Prostate gland (tissue), 2 donors: Measurements from ENCODE around the gene ZNF385A. TPM values are rescaled to one million over a fixed set of nuclear protein-coding genes. Genes with fewer than 3 reads are reported as not detected.

ENCODE experiments used
- DNase-seq: peaks from one replicate; pipeline ENCODE4 v3.0.0-alpha.2; 2019; ENCODE audit warnings: low spot score
- H3K27ac ChIP-seq, 2 donors: fragments of 200-600 bp; sonication (generic); 2 replicates each; pipeline ENCODE4 v1.5.1; 2017 to 2019
- H3K27me3 ChIP-seq: fragments of 200-600 bp; sonication (generic); replicated peaks from 2 replicates; pipeline ENCODE4 v1.5.1; 2019; ENCODE audit not compliant: insufficient read depth
- H3K36me3 ChIP-seq, 2 donors: fragments of 200-600 bp; sonication (generic); 1 replicate in 1 of 2; 2 replicates in 1 of 2; pipeline versions ENCODE4 v1.5.1 to v1.8.1; 2017 to 2019
- H3K4me1 ChIP-seq: fragments of 200-600 bp; sonication (generic); replicated peaks from 2 replicates; pipeline ENCODE4 v1.5.1; 2019
- H3K4me3 ChIP-seq, 2 donors: fragments of 200-600 bp; sonication (generic); 2 replicates each; pipeline ENCODE4 v1.5.1; 2017 to 2019
- H3K9me3 ChIP-seq: fragments of 200-600 bp; sonication (generic); 2 replicates; pipeline ENCODE4 v1.5.1; 2017
- CTCF ChIP-seq, 4 experiments: fragments of 200-600 bp in 2 of 4; fragments of 450-650 bp in 2 of 4; sonication (generic) in 2 of 4; IDR thresholded peaks; 1 replicate in 3 of 4; 2 replicates in 1 of 4; pipeline ENCODE4 v1.5.1; 2016 to 2019; ENCODE audit warnings: antibody characterized with exemption in 4 of 4, mild to moderate bottlenecking in 2 of 4, moderate library complexity in 2 of 4
- POLR2A ChIP-seq: fragments of 450-650 bp; IDR thresholded peaks from one replicate; pipeline ENCODE4 v1.6.1; 2016; ENCODE audit warnings: antibody characterized with exemption, mild to moderate bottlenecking
- POLR2AphosphoS5 ChIP-seq: sonication (generic); formaldehyde crosslinking; IDR thresholded peaks from one replicate; pipeline ENCODE4 v1.6.1; 2017; ENCODE audit warnings: antibody characterized with exemption
- WGBS: methylation state at CpG from one replicate; pipeline ENCODE4 v1.1.5; 2018; 5-methylcytosine and 5-hydroxymethylcytosine counted together
- intact Hi-C: fragments of 100-400 bp; cut with DNase I; formaldehyde crosslinking; loops from one replicate; pipeline ENCODE4 v1.14.2; 2022
- total RNA-seq, 2 donors: library from RNA; depleted of rRNA; stranded (reverse); fragments of >200 nt; gene quantifications; one replicate each; pipeline ENCODE4 v1.1.0, GENCODE V29; 2016

ZNF385A gene
- total RNA-seq = 10 to 100 TPM; 29.4 to 42.4 TPM

GRCh38 chr12:54384591-54385041 is at the start of gene ZNF385A:
ZNF385A (minus strand) TSS chr12:54384733; CDS start chr12:54384514, 219 bp downstream.
- Histone ChIP-seq H3K9me3 (no peaks in the 10 kb centered on the region), H3K36me3 (no peaks in the 10 kb centered on the region), H3K27me3 (no peaks in the 10 kb centered on the region), H3K4me1 (peaks cover 8% of the 10 kb centered on the region), H3K27ac (peak within 1 kb of the TSS; percentile 90 to 94), H3K4me3 (no peak within 1 kb of the TSS)
- 86% methylated on average over 1 of the region's 1 CpG for WGBS
- no peak for DNase-seq
- TF ChIP-seq CTCF (IDR thresholded peaks at IDR 0.05) (no peak), POLR2A (no peak), POLR2AphosphoS5 (no peak)
- intact Hi-C loops = no loop called here

GRCh38 chr12:54432815-54433164 is 48.3 kb upstream of the ZNF385A start:
- Histone ChIP-seq H3K4me3 (no peak overlapping the region), H3K9me3 (no peaks in the 10 kb centered on the region), H3K27ac (peak overlapping the region in 1 of 2 donors; percentile 30), H3K27me3 (no peaks in the 10 kb centered on the region), H3K36me3 (no peaks in the 10 kb centered on the region), H3K4me1 (no peaks in the 10 kb centered on the region)
- DNase-seq = no peak
- 80% methylated on average over 4 of the region's 4 CpGs for WGBS
- intact Hi-C loops = no loop called here
- TF ChIP-seq POLR2A = no peak
- TF ChIP-seq POLR2AphosphoS5 = no peak
- no peak for TF ChIP-seq CTCF (IDR thresholded peaks at IDR 0.05)

- Histone ChIP-seq H3K4me1 (no peaks in the 10 kb centered on the region), H3K27ac (peak overlapping the region in 1 of 2 donors; percentile 30), H3K4me3 (no peak overlapping the region), H3K27me3 (no peaks in the 10 kb centered on the region), H3K36me3 (no peaks in the 10 kb centered on the region), H3K9me3 (no peaks in the 10 kb centered on the region)
- TF ChIP-seq POLR2AphosphoS5 = peak; percentile 24
- no peak for TF ChIP-seq POLR2A
- intact Hi-C loops = no loop called here
- 24% methylated on average over 9 of the region's 9 CpGs for WGBS
- no peak for DNase-seq
Observed at GRCh38 chr12:54431911-54432814, 47.6 kb upstream of the ZNF385A start.

- Histone ChIP-seq H3K27ac (peak overlapping the region in 1 of 2 donors; percentile 62), H3K36me3 (no peaks in the 10 kb centered on the region), H3K9me3 (no peaks in the 10 kb centered on the region), H3K4me3 (no peak overlapping the region), H3K4me1 (no peaks in the 10 kb centered on the region), H3K27me3 (no peaks in the 10 kb centered on the region)
- TF ChIP-seq CTCF (IDR thresholded peaks at IDR 0.05) (no peak), POLR2A (no peak), POLR2AphosphoS5 (no peak)
- intact Hi-C loops = no loop called here
- no peak for DNase-seq
- WGBS = 92% methylated on average over 5 of the region's 5 CpGs
Observed at GRCh38 chr12:54430471-54431069, 46.0 kb upstream of the ZNF385A start.

- WGBS = 53% methylated on average over 3 of the region's 3 CpGs
- Histone ChIP-seq H3K4me3 (no peak overlapping the region), H3K4me1 (no peaks in the 10 kb centered on the region), H3K9me3 (no peaks in the 10 kb centered on the region), H3K27me3 (no peaks in the 10 kb centered on the region), H3K36me3 (no peaks in the 10 kb centered on the region), H3K27ac (peak overlapping the region; percentile 43 to 62)
- DNase-seq = no peak
- TF ChIP-seq POLR2AphosphoS5 = no peak
- intact Hi-C loops = no loop called here
Observed at GRCh38 chr12:54429014-54429471, 44.5 kb upstream of the ZNF385A start.
